ENCODE results near the gene LHX6.

DNA sequence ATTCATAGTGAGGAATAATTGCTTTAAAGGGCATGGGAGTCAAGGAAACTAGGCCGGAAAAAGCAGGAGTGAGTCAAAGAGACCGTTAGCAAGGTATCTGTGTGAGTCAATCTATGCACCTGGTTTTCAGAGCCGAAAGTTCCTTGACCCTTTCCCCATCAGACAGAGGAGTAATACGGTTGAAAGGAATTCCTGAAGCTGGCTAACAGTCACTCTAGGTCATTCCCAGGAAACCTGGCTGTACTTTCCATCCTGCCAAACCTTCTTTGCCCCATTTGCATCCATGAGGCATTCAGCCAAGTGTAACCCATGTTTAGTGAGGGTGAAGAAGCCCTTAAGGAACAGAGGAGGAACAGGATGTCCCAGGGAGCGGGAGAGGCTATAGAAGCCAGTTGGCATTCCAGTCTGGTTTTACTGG, 19.7 kb upstream of the LHX6 start:
- TF ChIP-seq EGR1 (IDR thresholded peaks at IDR 0.05) (no peak), REST (IDR thresholded peaks at IDR 0.05; ENCODE audit: low read depth) (no peak), EP300 (IDR thresholded peaks at IDR 0.05; ENCODE audit: borderline replicate concordance) (no peak), CEBPB (IDR thresholded peaks at IDR 0.05) (no peak), TAF1 (IDR thresholded peaks at IDR 0.05; ENCODE audit: low read depth) (no peak), RAD21 (IDR thresholded peaks at IDR 0.05; ENCODE audit: low read depth) (no peak), YY1 (IDR thresholded peaks at IDR 0.05; ENCODE audit: low read depth) (no peak), FOXM1 (IDR thresholded peaks at IDR 0.05; ENCODE audit: borderline replicate concordance, low read depth) (no peak), TCF12 (IDR thresholded peaks at IDR 0.05; ENCODE audit: low read depth) (no peak), ZBTB7A (IDR thresholded peaks at IDR 0.05; ENCODE audit: low read depth) (no peak), MAX (IDR thresholded peaks at IDR 0.05) (no peak), NFIC (IDR thresholded peaks at IDR 0.05) (no peak), CREB1 (IDR thresholded peaks at IDR 0.05; ENCODE audit: low read depth) (no peak), USF1 (IDR thresholded peaks at IDR 0.05) (no peak)

Data from Ishikawa (cell line).